Transverse colon (tissue), 4 donors: ENCODE data around the gene SREBF2. TPM values are rescaled to one million over a fixed set of nuclear protein-coding genes. Genes with fewer than 3 reads are reported as not detected.

Experiments
- DNase-seq: peaks from one replicate; pipeline ENCODE4 v3.0.0-alpha.2; 2019
- H3K27ac ChIP-seq, 4 donors: fragments of 200-600 bp; sonication (generic); 2 replicates each; pipeline ENCODE4 v1.5.1; 2016 to 2018; ENCODE audit warnings: inconsistent platforms in 4 of 4
- H3K27me3 ChIP-seq: fragments of 200-600 bp; sonication (generic); 2 replicates; pipeline ENCODE4 v1.5.1; 2017; ENCODE audit warnings: inconsistent platforms
- H3K36me3 ChIP-seq, 4 donors: fragments of 200-600 bp; sonication (generic); 2 replicates each; pipeline ENCODE4 v1.5.1; 2017 to 2019; ENCODE audit warnings: inconsistent platforms in 4 of 4
- H3K4me1 ChIP-seq, 4 donors: fragments of 200-600 bp; sonication (generic); 2 replicates each; pipeline ENCODE4 v1.5.1; 2017 to 2020; ENCODE audit warnings: inconsistent platforms in 4 of 4
- H3K4me3 ChIP-seq, 4 donors: fragments of 200-600 bp; sonication (generic); 1 replicate in 1 of 4; 2 replicates in 3 of 4; pipeline versions ENCODE4 v1.5.1 to v1.6.1; 2017 to 2019; ENCODE audit warnings: inconsistent platforms in 4 of 4
- H3K9me3 ChIP-seq, 2 donors: fragments of 200-600 bp; sonication (generic); 2 replicates each; pipeline ENCODE4 v1.5.1; 2017 to 2019; ENCODE audit warnings: inconsistent platforms in 2 of 2
- CTCF ChIP-seq, 5 experiments: fragments of 200-600 bp in 3 of 5; fragments of 450-650 bp in 2 of 5; sonication (generic) in 3 of 5; IDR thresholded peaks; 1 replicate in 2 of 5; 2 replicates in 3 of 5; pipeline ENCODE4 v1.5.1; 2016 to 2017; ENCODE audit warnings: antibody characterized with exemption in 5 of 5, inconsistent platforms in 3 of 5, mild to moderate bottlenecking in 2 of 5, moderate library complexity in 1 of 5
- EP300 ChIP-seq: sonication (generic); formaldehyde crosslinking; IDR thresholded peaks from one replicate; pipeline ENCODE4 v1.6.1; 2017; ENCODE audit warnings: antibody characterized with exemption, low read depth
- POLR2A ChIP-seq: fragments of 450-650 bp; IDR thresholded peaks from one replicate; pipeline ENCODE4 v1.6.1; 2016; ENCODE audit warnings: antibody characterized with exemption, mild to moderate bottlenecking, moderate library complexity
- POLR2AphosphoS5 ChIP-seq, 3 donors: sonication (generic); formaldehyde crosslinking; IDR thresholded peaks; one replicate each; pipeline ENCODE4 v1.6.1; 2016; ENCODE audit warnings: antibody characterized with exemption in 3 of 3
- WGBS, 2 donors: methylation state at CpG; one replicate each; pipeline ENCODE4 v1.1.5; 2018; ENCODE audit warnings: low coverage in 1 of 2; 5-methylcytosine and 5-hydroxymethylcytosine counted together
- in situ Hi-C, 4 donors: fragments of 200-750 bp; cut with MboI; loops; one replicate each; pipeline versions ENCODE4 v1.15.0 to v1.15.1; 2017; ENCODE audit warnings: low sequenced_read_pairs in 3 of 4, low pct_ligation_motif_present in 1 of 4, low pct_unique_long_range_greater_than_20kb in 1 of 4
- intact Hi-C: fragments of 100-400 bp; cut with DNase I; formaldehyde crosslinking; loops from one replicate; pipeline ENCODE4 v1.15.1; 2023; ENCODE audit warnings: low total_unique reads
- total RNA-seq, 4 donors: library from RNA; depleted of rRNA; stranded (reverse); fragments of >200 nt; gene quantifications; one replicate each; pipeline ENCODE4 v1.1.0, GENCODE V29; 2016

Gene SREBF2
- total RNA-seq, 4 donors from 2014 or later = 156 to 252 (median 166) TPM

GRCh38 chr22:41876275-41876674 lies 43.4 kb downstream of the SREBF2 start:
- no peak overlapping the region for H3K4me3 ChIP-seq
- TF ChIP-seq POLR2AphosphoS5 (IDR thresholded peaks at IDR 0.05) (no peak), CTCF (IDR thresholded peaks at IDR 0.05) (no peak)
- 88 to 91% methylated on average over 3 of the region's 3 CpGs for WGBS, 2 donors
- H3K9me3 ChIP-seq = no peaks in the 10 kb centered on the region
- intact Hi-C loops = loop anchor here (5.0 kb wide), 1 partner anchor 814 kb away; no protein-coding TSS in a partner anchor
- in situ Hi-C loops = no loop called here
- H3K4me1 ChIP-seq = no peaks in the 10 kb centered on the region
- H3K36me3 ChIP-seq = peaks cover 0 to 94% (median 33%) of the 10 kb centered on the region in 4 donors
- no peak for DNase-seq
- no peak overlapping the region for H3K27ac ChIP-seq
- H3K27me3 ChIP-seq = no peaks in the 10 kb centered on the region

GRCh38 chr22:41876675-41877074 lies 43.8 kb downstream of the SREBF2 start:
- DNase-seq = no peak
- in situ Hi-C loops (no loop called here), intact Hi-C loops (loop anchor here (5.0 kb wide), 1 partner anchor 814 kb away; no protein-coding TSS in a partner anchor)
- Histone ChIP-seq H3K4me1 (no peaks in the 10 kb centered on the region), H3K4me3 (no peak overlapping the region), H3K27ac (no peak overlapping the region), H3K9me3 (no peaks in the 10 kb centered on the region), H3K36me3 (peaks cover 0 to 93% (median 33%) of the 10 kb centered on the region in 4 donors), H3K27me3 (no peaks in the 10 kb centered on the region)
- TF ChIP-seq POLR2AphosphoS5 (IDR thresholded peaks at IDR 0.05) (no peak), CTCF (IDR thresholded peaks at IDR 0.05) (no peak)

- H3K27me3 ChIP-seq = no peaks in the 10 kb centered on the region
- no peak for TF ChIP-seq POLR2AphosphoS5 (IDR thresholded peaks at IDR 0.05)
- no peak for TF ChIP-seq CTCF (IDR thresholded peaks at IDR 0.05)
- TF ChIP-seq EP300 = no peak
- TF ChIP-seq POLR2A = no peak
- peaks cover 0 to 80% (median 36%) of the 10 kb centered on the region in 4 donors for H3K36me3 ChIP-seq
- in situ Hi-C loops (no loop called here), intact Hi-C loops (loop anchor here (5.0 kb wide), 1 partner anchor 37 kb away; the partner anchor contains the start of gene SHISA8)
- no peak overlapping the region for H3K4me3 ChIP-seq
- WGBS, 2 donors = 94 to 98% methylated on average over 2 to 16 of the region's 16 CpGs
- no peaks in the 10 kb centered on the region for H3K9me3 ChIP-seq
- no peaks in the 10 kb centered on the region for H3K4me1 ChIP-seq
- no peak overlapping the region for H3K27ac ChIP-seq
- no peak for DNase-seq
Observed at GRCh38 chr22:41880653-41881052, 47.7 kb downstream of the SREBF2 start.

- WGBS, 2 donors = 96% methylated on average over 2 of the region's 2 CpGs; no CpG with 5 or more reads in 1 of the 2 donors
- no peaks in the 10 kb centered on the region for H3K27me3 ChIP-seq
- intact Hi-C loops (loop anchor here (5.0 kb wide), 1 partner anchor 34 kb away; the partner anchor contains the start of gene SHISA8), in situ Hi-C loops (no loop called here)
- no peak overlapping the region for H3K4me3 ChIP-seq
- TF ChIP-seq POLR2AphosphoS5 (IDR thresholded peaks at IDR 0.05) = no peak
- peaks cover 0 to 72% (median 32%) of the 10 kb centered on the region in 4 donors for H3K36me3 ChIP-seq
- DNase-seq = no peak
- H3K27ac ChIP-seq = no peak overlapping the region
- no peaks in the 10 kb centered on the region for H3K4me1 ChIP-seq
- no peaks in the 10 kb centered on the region for H3K9me3 ChIP-seq
Observed at GRCh38 chr22:41883400-41883799, 50.5 kb downstream of the SREBF2 start.

- no peak for DNase-seq
- 93 to 100% methylated on average over 2 of the region's 2 CpGs for WGBS, 2 donors
- no peaks in the 10 kb centered on the region for H3K27me3 ChIP-seq
- no peak overlapping the region for H3K27ac ChIP-seq
- H3K4me3 ChIP-seq = no peak overlapping the region
- TF ChIP-seq CTCF (IDR thresholded peaks at IDR 0.05) (no peak), POLR2A (no peak), EP300 (no peak), POLR2AphosphoS5 (IDR thresholded peaks at IDR 0.05) (no peak)
- no peaks in the 10 kb centered on the region for H3K4me1 ChIP-seq
- in situ Hi-C loops (no loop called here), intact Hi-C loops (no loop called here)
- no peaks in the 10 kb centered on the region for H3K9me3 ChIP-seq
- H3K36me3 ChIP-seq = peaks cover 0 to 69% (median 34%) of the 10 kb centered on the region in 4 donors
Observed at GRCh38 chr22:41885116-41885515, 52.2 kb downstream of the SREBF2 start.
